Sigmoid colon (tissue), 4 donors: ENCODE data around the gene GPR158.

Experiments
- POLR2A ChIP-seq, 2 donors: fragments of 450-650 bp; IDR thresholded peaks; one replicate each; pipeline ENCODE4 v1.6.1; 2016; ENCODE audit warnings: antibody characterized with exemption in 2 of 2, mild to moderate bottlenecking in 2 of 2, moderate library complexity in 2 of 2
- POLR2AphosphoS5 ChIP-seq, 4 donors: sonication (generic); formaldehyde crosslinking; IDR thresholded peaks; one replicate each; pipeline ENCODE4 v1.6.1; 2017; ENCODE audit warnings: antibody characterized with exemption in 4 of 4

DNA sequence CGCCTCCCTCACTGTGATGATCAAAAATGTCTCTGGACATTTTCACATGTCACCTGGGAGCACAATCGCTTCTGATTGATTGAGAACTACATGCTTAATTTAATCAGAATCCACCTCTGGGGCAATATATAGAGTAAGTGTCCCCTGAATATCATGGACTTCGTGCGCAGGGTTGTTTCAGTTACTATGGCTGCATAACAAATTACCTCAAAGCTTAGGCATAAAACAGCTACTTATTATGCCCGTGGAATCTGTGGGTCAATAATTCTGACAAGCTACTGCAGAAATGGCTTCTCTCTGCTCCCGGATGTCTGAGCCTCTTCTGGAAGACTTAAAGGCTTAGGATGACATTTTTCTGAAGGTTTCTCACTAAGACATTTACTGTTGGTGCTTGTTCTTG is 334.4 kb downstream of the GPR158 start:
- TF ChIP-seq POLR2AphosphoS5 (IDR thresholded peaks at IDR 0.05) (no peak), POLR2A (IDR thresholded peaks at IDR 0.05) (no peak)
